ENCODE data around the gene PARD3. TPM values are rescaled to one million over a fixed set of nuclear protein-coding genes. Genes with fewer than 3 reads are reported as not detected.

The PARD3 gene
- total RNA-seq, 1 donor from 2014 or later = 58.7 TPM

GRCh38 chr10:34107626-34108516 is 707.2 kb downstream of the PARD3 start:
- Mint-ChIP-seq H3K4me1 (peaks cover 23% of the 10 kb centered on the region), H3K9me3 (peaks cover 6% of the 10 kb centered on the region), H3K27ac (no peak overlapping the region), H3K4me3 (no peak overlapping the region), H3K36me3 (peaks cover 26% of the 10 kb centered on the region), H3K27me3 (ENCODE audit: insufficient read depth, low read depth) (peaks cover 5% of the 10 kb centered on the region)
- TF ChIP-seq EZH2phosphoT487 (IDR thresholded peaks at IDR 0.05) (no peak), CTCF (IDR thresholded peaks at IDR 0.05) (no peak), EZH2 (IDR thresholded peaks at IDR 0.05) (no peak)
- H3K27ac ChIP-seq = no peak overlapping the region
- H3K4me3 ChIP-seq = no peak overlapping the region
- H3K4me2 ChIP-seq = no peak overlapping the region
- H2AFZ ChIP-seq (replicated peaks) = no peak overlapping the region
- H4K20me1 ChIP-seq (ENCODE audit: low read depth) = no peaks in the 10 kb centered on the region
- no peaks in the 10 kb centered on the region for H3K36me3 ChIP-seq
- H3K27me3 ChIP-seq = no peaks in the 10 kb centered on the region
- no peak for DNase-seq (ENCODE audit: low spot score)
- H3K9ac ChIP-seq = no peak overlapping the region
- no peaks in the 10 kb centered on the region for H3K79me2 ChIP-seq (ENCODE audit: low read depth)
- H3F3A ChIP-seq (ENCODE audit: low read depth) = no peaks in the 10 kb centered on the region
- no peaks in the 10 kb centered on the region for H3K9me3 ChIP-seq (ENCODE audit: low read depth)
- peaks cover 11% of the 10 kb centered on the region for H3K4me1 ChIP-seq

GRCh38 chr10:34106356-34106885 is 708.7 kb downstream of the PARD3 start:
- TF ChIP-seq EZH2 (IDR thresholded peaks at IDR 0.05) = no peak
- no peak for TF ChIP-seq CTCF (IDR thresholded peaks at IDR 0.05)
- no peak for TF ChIP-seq EZH2phosphoT487 (IDR thresholded peaks at IDR 0.05)
- H3K4me3 Mint-ChIP-seq = no peak overlapping the region
- H4K20me1 ChIP-seq (ENCODE audit: low read depth) = no peaks in the 10 kb centered on the region
- no peaks in the 10 kb centered on the region for H3K9me3 ChIP-seq (ENCODE audit: low read depth)
- no peak overlapping the region for H3K4me3 ChIP-seq
- peaks cover 25% of the 10 kb centered on the region for H3K4me1 Mint-ChIP-seq
- H3K9ac ChIP-seq = no peak overlapping the region
- H3K36me3 ChIP-seq = no peaks in the 10 kb centered on the region
- H3K27ac ChIP-seq = no peak overlapping the region
- DNase-seq (ENCODE audit: low spot score) = no peak
- no peak overlapping the region for H2AFZ ChIP-seq (replicated peaks)
- peaks cover 8% of the 10 kb centered on the region for H3K9me3 Mint-ChIP-seq
- no peaks in the 10 kb centered on the region for H3K79me2 ChIP-seq (ENCODE audit: low read depth)
- no peak overlapping the region for H3K27ac Mint-ChIP-seq
- H3K4me1 ChIP-seq = peaks cover 11% of the 10 kb centered on the region
- peaks cover 24% of the 10 kb centered on the region for H3K36me3 Mint-ChIP-seq
- H3K27me3 Mint-ChIP-seq (ENCODE audit: insufficient read depth, low read depth) = peaks cover 5% of the 10 kb centered on the region
- H3K4me2 ChIP-seq = no peak overlapping the region
- no peaks in the 10 kb centered on the region for H3F3A ChIP-seq (ENCODE audit: low read depth)
- no peaks in the 10 kb centered on the region for H3K27me3 ChIP-seq

- no peaks in the 10 kb centered on the region for H3K9me3 ChIP-seq (ENCODE audit: low read depth)
- Mint-ChIP-seq H3K4me3 (no peak overlapping the region), H3K27ac (no peak overlapping the region), H3K27me3 (ENCODE audit: insufficient read depth, low read depth) (peaks cover 5% of the 10 kb centered on the region), H3K9me3 (peaks cover 12% of the 10 kb centered on the region), H3K36me3 (peaks cover 12% of the 10 kb centered on the region), H3K4me1 (peaks cover 17% of the 10 kb centered on the region)
- no peaks in the 10 kb centered on the region for H3K36me3 ChIP-seq
- peak overlapping the region; percentile 30 for H2AFZ ChIP-seq (replicated peaks)
- no peaks in the 10 kb centered on the region for H3K79me2 ChIP-seq (ENCODE audit: low read depth)
- TF ChIP-seq EZH2phosphoT487 (IDR thresholded peaks at IDR 0.05) (no peak), EZH2 (IDR thresholded peaks at IDR 0.05) (no peak)
- no peaks in the 10 kb centered on the region for H4K20me1 ChIP-seq (ENCODE audit: low read depth)
- H3K27me3 ChIP-seq = no peaks in the 10 kb centered on the region
- H3K27ac ChIP-seq = no peak overlapping the region
- peaks cover 11% of the 10 kb centered on the region for H3K4me1 ChIP-seq
- no peaks in the 10 kb centered on the region for H3F3A ChIP-seq (ENCODE audit: low read depth)
- no peak overlapping the region for H3K9ac ChIP-seq
- H3K4me2 ChIP-seq = peak overlapping the region; percentile 19
- H3K4me3 ChIP-seq = no peak overlapping the region
- no peak for DNase-seq (ENCODE audit: low spot score)
Measured at GRCh38 chr10:34104829-34105572, 710.1 kb downstream of the PARD3 start.

All from neural progenitor cell (in vitro differentiated cells).